ENCODE results near the gene TMEM221.

The TMEM221 gene

DNA sequence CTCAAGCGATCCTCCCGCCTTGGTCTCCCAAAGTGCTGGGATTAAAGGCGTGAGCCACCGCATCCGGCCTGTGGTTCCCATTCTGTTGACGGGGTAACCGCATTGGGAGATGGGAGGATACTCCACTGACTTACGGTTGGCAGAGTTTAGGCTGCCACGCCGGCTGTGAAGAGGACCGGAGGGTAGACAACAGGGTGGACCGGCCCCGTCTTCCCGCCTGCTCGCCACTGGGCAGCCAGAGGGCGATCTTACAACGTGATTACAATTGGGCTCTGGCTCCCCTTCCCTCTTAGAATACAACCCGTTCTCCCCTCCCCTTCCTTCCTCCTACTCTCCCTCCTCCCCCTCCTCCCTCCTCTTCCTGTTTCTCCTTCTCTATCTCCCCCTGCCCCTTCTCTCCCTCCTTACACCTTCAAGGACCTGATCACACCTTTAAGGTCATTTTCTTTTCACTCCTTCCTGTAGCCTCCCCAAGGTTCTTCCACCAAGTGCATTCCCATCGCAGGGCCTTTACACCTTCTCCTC is 53.5 kb downstream of the TMEM221 start:
- H3K4me3 ChIP-seq (replicated peaks; ENCODE audit: low read depth, low read length): no peak overlapping the region

DNA sequence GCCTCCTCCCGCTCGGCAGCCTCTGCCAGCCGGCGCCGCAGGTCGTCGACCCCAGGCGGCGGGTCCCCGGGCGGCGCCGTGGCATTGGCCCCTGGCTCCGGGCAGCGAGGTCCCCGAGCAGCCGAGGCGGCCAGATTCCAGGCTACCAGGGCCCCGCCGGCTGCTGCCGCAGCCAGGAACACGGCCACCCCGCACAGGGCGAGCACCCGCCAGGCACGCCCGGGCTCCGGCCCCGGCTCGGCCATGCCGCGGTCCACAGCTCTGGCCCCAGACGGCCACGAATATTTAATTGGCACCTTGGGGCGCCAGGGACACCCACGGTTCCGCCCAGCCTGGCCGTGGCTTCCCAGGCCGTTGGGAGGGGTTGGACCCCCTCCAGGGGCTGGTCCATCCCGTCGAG is 54.6 kb downstream of the TMEM221 start, which contains the start of gene CCDC194:
TSS of gene CCDC194 (minus strand) at position 283 of the 400 bp plus-strand sequence. CDS start at position 245, 38 bp downstream.
- DNase-seq (ENCODE audit: low read depth): no peak
- no peak within 1 kb of the TSS for H3K4me3 ChIP-seq (replicated peaks; ENCODE audit: low read depth, low read length)
- no peak for TF ChIP-seq CTCF (IDR thresholded peaks at IDR 0.05; ENCODE audit: low read length, missing control alignments)

More for the DNA sequence above, 53.5 kb downstream of the TMEM221 start:
- peak; percentile 65 for TF ChIP-seq CTCF (IDR thresholded peaks at IDR 0.05; ENCODE audit: low read length, missing control alignments)
- DNase-seq (ENCODE audit: low read depth): peak; percentile 71

- no peak for DNase-seq (ENCODE audit: low read depth)
- no peak overlapping the region for H3K4me3 ChIP-seq (replicated peaks; ENCODE audit: low read depth, low read length)
- TF ChIP-seq CTCF (IDR thresholded peaks at IDR 0.05; ENCODE audit: low read length, missing control alignments): no peak
Measured at GRCh38 chr19:17393002-17393401, 55.5 kb downstream of the TMEM221 start.

- no peak for TF ChIP-seq CTCF (IDR thresholded peaks at IDR 0.05; ENCODE audit: low read length, missing control alignments)
- H3K4me3 ChIP-seq (replicated peaks; ENCODE audit: low read depth, low read length): peak overlapping the region; percentile 31
- no peak for DNase-seq (ENCODE audit: low read depth)
Measured at GRCh38 chr19:17391371-17392151, 56.9 kb downstream of the TMEM221 start.

GRCh38 chr19:17390665-17391370 is 57.6 kb downstream of the TMEM221 start:
- H3K4me3 ChIP-seq (replicated peaks; ENCODE audit: low read depth, low read length): peak overlapping the region; percentile 69
- peak; percentile 31 for TF ChIP-seq CTCF (IDR thresholded peaks at IDR 0.05; ENCODE audit: low read length, missing control alignments)
- DNase-seq (ENCODE audit: low read depth): peak; percentile 92

- TF ChIP-seq CTCF (IDR thresholded peaks at IDR 0.05; ENCODE audit: low read length, missing control alignments): no peak
- DNase-seq (ENCODE audit: low read depth): no peak
- H3K4me3 ChIP-seq (replicated peaks; ENCODE audit: low read depth, low read length): peak overlapping the region; percentile 69
Measured at GRCh38 chr19:17389957-17390664, 58.4 kb downstream of the TMEM221 start.
